ENCODE measurements around the gene ERRFI1.

DNA sequence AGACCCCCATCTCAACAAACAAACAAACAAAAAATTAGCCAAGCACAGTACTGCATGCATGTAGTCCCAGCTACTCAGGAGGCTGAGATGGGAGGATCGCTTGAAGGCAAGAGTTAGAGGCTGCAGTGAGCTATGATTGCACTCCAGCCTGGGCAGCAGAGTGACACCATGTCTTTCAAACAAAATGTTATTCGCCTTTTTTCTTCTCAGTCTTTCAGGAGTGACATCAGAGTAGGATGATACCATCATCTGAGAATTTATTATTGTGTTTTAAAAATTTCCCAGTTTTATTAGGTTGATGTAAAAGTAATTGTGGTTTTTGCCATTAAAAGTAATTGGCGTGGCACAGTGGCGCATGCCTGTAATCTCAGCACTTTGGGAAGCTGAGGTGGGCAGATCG, 53.8 kb downstream of the ERRFI1 start:
- TF ChIP-seq REST (IDR thresholded peaks at IDR 0.05; ENCODE audit: insufficient read depth in 1 of 2, low read depth in 2 of 2, low read length in 2 of 2) (no peak), POLR2AphosphoS5 (IDR thresholded peaks at IDR 0.05; ENCODE audit: low read depth, low read length) (no peak), SIN3A (IDR thresholded peaks at IDR 0.05; ENCODE audit: borderline replicate concordance, insufficient read depth, low read length) (no peak), TAF1 (IDR thresholded peaks at IDR 0.05; ENCODE audit: borderline replicate concordance, insufficient read depth, low read length) (no peak), FOXP2 (optimal IDR thresholded peaks at IDR 0.05; ENCODE audit: borderline replicate concordance, extremely low read depth, extremely low read length, insufficient read depth) (no peak)

All from PFSK-1 (cell line).